ENCODE measurements around the gene LRRC61.
A peak's percentile ranks its signal among the peaks of the same experiment; 100 is the strongest.
"Not testable (repeated sequence)": the region's sequence is repeated elsewhere in the genome, so short reads cannot be mapped to it uniquely, and the experiment has no call there.

The LRRC61 gene, protein sequence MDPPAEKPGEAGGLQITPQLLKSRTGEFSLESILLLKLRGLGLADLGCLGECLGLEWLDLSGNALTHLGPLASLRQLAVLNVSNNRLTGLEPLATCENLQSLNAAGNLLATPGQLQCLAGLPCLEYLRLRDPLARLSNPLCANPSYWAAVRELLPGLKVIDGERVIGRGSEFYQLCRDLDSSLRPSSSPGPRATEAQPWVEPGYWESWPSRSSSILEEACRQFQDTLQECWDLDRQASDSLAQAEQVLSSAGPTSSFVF

DNA sequence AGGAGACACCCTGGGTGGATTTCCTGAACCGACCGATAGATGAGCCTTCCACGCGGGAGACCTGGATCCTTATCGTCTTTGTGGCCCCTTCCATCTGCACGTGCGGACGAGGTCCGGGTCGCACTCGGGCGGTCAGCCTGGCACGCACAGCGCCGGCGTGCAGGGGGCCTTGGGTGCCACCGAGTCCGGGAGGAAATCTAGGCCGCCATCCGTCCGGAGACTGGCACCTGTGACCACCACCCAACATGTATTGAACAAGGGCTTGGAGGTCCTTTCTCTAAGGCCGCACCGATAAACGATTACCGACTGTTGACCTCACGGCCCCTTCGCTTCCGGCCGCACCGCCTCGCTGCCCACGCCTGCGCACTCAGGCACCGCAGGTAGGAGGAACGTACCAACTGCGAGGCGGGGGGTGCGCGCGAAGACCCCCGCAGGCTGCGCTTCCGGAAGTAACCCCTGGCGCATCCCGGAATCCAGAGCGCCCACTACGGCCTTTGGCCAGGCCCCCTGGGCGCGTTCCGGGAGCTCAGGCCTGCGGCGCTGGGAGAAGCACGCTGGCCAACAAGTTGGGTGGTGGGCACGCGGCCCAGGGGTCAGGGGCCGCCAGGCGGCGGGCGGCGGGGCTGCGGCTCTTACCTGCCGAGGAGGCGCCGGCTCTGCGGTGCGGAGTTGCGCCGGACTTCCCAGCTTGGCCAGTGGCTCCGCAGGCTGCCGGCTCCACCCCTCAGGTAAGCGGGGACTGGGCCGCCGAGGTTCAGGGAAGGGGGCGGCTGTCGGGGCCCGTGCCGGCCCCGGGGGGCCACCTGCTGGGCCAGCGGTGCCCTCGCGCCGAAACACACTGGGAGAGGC is at the start of gene LRRC61, which contains the start of gene ACTR3C:
LRRC61 (plus strand) TSS at position 523 of the 849 bp plus-strand sequence. CDS start 13,507 bp downstream, outside the sequence.
ACTR3C (minus strand) TSS at position 713 of the 849 bp plus-strand sequence. CDS start 28,249 bp downstream, outside the sequence.
- H3K4me1 Mint-ChIP-seq, result peaks cover 19% of the 10 kb centered on the region
- TF ChIP-seq, protein P1, sequence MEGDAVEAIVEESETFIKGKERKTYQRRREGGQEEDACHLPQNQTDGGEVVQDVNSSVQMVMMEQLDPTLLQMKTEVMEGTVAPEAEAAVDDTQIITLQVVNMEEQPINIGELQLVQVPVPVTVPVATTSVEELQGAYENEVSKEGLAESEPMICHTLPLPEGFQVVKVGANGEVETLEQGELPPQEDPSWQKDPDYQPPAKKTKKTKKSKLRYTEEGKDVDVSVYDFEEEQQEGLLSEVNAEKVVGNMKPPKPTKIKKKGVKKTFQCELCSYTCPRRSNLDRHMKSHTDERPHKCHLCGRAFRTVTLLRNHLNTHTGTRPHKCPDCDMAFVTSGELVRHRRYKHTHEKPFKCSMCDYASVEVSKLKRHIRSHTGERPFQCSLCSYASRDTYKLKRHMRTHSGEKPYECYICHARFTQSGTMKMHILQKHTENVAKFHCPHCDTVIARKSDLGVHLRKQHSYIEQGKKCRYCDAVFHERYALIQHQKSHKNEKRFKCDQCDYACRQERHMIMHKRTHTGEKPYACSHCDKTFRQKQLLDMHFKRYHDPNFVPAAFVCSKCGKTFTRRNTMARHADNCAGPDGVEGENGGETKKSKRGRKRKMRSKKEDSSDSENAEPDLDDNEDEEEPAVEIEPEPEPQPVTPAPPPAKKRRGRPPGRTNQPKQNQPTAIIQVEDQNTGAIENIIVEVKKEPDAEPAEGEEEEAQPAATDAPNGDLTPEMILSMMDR (IDR thresholded peaks at IDR 0.05), result no peak
- no peak for DNase-seq
- peak within 1 kb of the TSS; percentile 97 for H3K27ac Mint-ChIP-seq
- peak within 1 kb of the TSS; percentile 63 for H3K4me3 Mint-ChIP-seq
- H3K27me3 Mint-ChIP-seq (ENCODE audit: low read depth, poor library complexity), result peaks cover 19% of the 10 kb centered on the region
- H3K9me3 Mint-ChIP-seq, result no peaks in the 10 kb centered on the region
- no peaks in the 10 kb centered on the region for H3K36me3 Mint-ChIP-seq (ENCODE audit: low read depth)

DNA sequence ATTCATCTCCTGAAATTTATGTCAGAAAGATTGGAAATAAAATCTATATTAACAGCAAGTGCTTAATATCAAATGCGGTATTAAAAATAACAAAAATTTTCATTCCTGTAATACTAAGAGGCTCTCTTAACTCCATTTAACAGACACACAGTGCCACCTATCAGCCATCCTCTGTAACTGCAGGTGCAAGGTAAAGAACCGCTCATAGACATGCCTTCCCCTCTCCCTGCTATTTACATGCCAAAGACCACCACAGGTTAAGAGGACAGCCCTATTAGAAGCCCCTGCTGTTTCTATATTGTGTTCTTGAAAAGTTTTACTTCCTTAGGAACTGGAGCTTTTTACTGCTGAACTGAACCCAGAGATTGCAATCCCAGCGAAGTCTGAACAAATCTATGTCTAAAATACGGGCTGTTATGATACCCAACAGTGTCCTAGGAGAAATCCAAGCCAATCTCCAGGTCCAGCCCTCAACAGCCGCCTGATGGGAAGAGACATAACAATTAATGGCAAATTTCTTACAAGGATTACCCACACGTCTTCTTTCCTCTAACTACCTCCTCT is 46.9 kb upstream of the LRRC61 start:
- TF ChIP-seq, protein P1 (IDR thresholded peaks at IDR 0.05), result peak; percentile 79
- H3K4me1 Mint-ChIP-seq, result peaks cover 19% of the 10 kb centered on the region

DNA sequence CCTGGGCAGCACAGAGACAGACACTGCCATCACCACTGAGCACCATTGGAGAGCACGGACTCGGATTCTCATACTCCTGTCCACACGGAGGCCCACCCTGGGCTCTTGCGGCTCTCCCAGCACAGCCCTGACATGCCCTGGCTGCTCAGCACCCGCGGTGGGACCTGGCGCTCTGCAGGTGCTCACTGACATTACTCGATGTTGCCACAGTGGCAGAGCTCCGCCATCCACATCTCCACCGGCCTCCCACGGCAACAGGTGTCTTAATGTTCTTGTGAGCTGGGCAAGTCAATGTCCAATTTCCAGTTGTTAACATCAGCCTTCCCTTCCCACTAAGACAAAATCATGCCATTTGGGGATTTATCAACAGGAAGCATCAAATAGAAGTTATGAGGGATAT is 44.8 kb upstream of the LRRC61 start:
- not testable (repeated sequence) for H3K36me3 Mint-ChIP-seq (ENCODE audit: low read depth); H3K9me3 Mint-ChIP-seq; H3K27ac Mint-ChIP-seq; H3K4me3 Mint-ChIP-seq; DNase-seq
- peaks cover 19% of the 10 kb centered on the region for H3K4me1 Mint-ChIP-seq
- H3K27me3 Mint-ChIP-seq (ENCODE audit: low read depth, poor library complexity), result peaks cover 23% of the 10 kb centered on the region

More for the DNA sequence above, 46.9 kb upstream of the LRRC61 start:
- not testable (repeated sequence) for H3K27ac Mint-ChIP-seq; H3K36me3 Mint-ChIP-seq (ENCODE audit: low read depth); H3K4me3 Mint-ChIP-seq; H3K9me3 Mint-ChIP-seq
- H3K27me3 Mint-ChIP-seq (ENCODE audit: low read depth, poor library complexity), result peaks cover 23% of the 10 kb centered on the region
- DNase-seq, result peak; percentile 35

DNA sequence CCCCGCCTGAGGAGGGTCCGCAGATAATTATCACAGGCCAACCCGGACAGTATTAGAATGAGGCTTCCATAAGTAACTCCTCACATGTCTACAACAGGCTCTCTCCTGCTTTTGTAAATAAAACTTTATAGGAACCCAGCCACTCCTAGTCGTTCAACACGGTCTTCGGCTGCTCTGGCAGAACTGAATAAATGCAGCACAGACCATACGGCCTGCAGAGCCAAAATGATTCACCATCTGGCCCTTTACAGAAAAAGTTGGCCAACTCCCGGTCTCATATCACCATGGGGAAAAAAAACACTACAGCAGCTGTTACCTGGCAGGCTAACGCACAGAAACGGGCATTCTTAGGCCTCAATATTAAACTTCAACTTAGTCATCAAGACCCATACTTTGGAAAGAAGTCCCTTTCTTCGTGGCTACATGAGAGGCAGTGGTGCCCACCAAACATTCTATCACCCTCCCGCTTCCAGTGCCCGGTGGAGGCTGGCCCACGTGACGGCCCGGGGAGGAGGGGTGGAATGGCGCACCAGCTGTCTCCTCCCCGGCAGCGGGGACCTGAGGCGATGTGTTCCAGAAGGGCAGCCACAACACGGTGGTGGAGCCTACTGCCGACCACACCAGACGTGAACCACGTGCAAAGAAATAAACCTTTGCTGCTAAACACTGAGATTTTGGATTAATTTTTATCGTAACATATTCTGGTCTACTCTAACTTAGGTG is 41.3 kb upstream of the LRRC61 start:
- DNase-seq, result not testable (repeated sequence)

DNA sequence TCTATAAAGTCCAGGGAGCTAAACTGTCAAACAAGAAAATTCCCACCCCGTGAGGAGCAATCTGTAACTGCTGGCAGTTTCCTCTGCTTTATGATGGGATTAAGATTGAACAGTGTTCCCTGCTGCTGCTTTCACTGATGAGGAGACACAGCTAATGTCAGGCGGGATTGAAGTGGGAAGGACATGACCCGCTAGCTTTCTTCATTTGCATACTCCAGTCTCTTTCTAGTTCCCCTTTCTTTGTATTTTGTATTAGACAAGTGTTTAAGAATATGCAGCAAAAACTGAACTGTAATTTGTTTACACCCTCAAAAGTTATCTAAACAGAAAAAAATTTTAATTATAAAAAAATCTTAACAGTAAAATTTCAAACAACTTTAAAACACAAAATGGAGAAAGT is 40.0 kb upstream of the LRRC61 start:
- H3K36me3 Mint-ChIP-seq (ENCODE audit: low read depth); DNase-seq; H3K4me3 Mint-ChIP-seq; H3K27ac Mint-ChIP-seq; H3K27me3 Mint-ChIP-seq (ENCODE audit: low read depth, poor library complexity); H3K9me3 Mint-ChIP-seq: not testable (repeated sequence)
- peaks cover 12% of the 10 kb centered on the region for H3K4me1 Mint-ChIP-seq

More for the DNA sequence above, 41.3 kb upstream of the LRRC61 start:
- not testable (repeated sequence) for H3K27ac Mint-ChIP-seq; H3K36me3 Mint-ChIP-seq (ENCODE audit: low read depth); H3K4me3 Mint-ChIP-seq; H3K9me3 Mint-ChIP-seq
- peaks cover 11% of the 10 kb centered on the region for H3K4me1 Mint-ChIP-seq
- peaks cover 14% of the 10 kb centered on the region for H3K27me3 Mint-ChIP-seq (ENCODE audit: low read depth, poor library complexity)

DNA sequence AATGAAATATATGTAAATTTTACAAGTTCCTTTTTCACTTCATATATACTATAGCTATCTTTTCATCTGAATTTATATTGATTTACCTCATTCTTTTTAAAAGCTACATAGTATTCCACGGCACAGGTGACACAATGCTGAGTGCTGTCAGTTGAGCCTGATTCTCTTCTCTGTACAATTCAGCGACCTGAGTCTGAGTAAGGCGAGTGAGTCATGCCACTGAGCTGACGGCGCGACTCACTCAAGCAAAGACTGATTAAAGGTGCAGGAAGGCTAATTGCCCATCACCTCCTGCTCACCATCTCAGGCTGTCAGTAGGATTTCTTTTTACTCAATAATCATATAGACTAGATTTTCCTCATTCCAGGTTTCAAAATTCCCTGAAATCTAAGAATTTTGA is 39.5 kb upstream of the LRRC61 start:
- H3K4me3 Mint-ChIP-seq; H3K9me3 Mint-ChIP-seq; DNase-seq; H3K27me3 Mint-ChIP-seq (ENCODE audit: low read depth, poor library complexity); H3K36me3 Mint-ChIP-seq (ENCODE audit: low read depth); H3K27ac Mint-ChIP-seq: not testable (repeated sequence)
- peaks cover 13% of the 10 kb centered on the region for H3K4me1 Mint-ChIP-seq

DNA sequence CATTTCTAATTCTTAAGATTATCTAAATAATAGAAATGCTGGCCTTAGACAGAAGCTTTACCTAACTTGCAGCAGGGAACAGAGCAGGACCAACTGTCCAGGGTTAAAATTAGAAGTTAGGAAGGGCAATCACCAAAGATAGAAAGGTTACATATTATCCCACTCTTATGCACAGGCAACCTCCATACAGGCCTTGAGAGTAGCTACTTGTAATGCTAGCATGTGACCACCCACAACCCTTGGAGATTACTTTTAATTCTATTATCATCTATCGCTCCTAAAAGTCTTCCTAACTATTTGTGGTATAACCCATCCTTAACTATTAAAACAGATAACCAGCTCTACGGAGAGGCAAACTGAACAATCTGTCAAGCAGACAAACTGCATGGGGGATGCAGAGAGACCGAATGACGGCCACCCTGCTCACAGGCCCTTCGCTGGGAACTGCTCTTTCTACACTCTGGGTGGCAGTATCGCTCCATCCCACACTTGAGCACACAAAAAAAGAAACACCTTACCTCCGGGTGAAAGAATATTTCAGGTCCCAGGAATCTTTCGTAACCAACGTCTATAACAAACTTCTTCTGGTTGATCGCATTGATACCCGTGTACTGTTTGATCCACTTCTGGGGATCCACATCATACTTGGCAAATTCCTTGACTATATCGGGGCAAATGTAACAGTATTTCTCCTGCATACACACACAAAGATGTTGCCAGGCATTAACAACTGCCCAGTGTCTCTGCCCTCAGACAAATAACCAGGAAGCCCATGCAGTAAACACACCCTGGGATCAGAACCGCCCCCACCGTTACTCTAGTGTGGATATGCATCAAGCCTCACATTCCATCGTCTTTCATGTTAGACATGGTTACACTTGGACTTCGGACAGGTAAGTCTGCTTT is 37.1 kb upstream of the LRRC61 start:
- not testable (repeated sequence) for H3K27ac Mint-ChIP-seq, H3K9me3 Mint-ChIP-seq
- peaks cover 17% of the 10 kb centered on the region for H3K4me1 Mint-ChIP-seq

DNA sequence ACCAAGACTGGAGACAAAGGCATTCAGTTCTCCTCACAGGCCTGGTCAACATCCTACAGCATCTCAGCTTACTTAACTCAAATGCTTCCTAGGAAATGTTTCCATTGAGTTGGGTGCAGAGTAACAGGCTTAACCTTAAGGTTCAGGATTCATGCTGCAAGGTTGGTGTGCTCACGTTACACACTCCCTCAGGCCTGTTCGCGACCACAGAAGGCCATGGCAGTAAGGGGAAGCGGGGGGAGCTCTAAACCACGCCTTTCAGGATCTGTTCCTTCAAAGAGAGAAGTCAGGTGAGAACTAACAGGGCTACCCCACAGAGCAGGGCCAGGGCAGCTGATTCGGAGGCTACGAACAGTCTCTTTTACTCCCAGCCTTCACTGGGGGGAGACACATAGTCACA is 35.3 kb upstream of the LRRC61 start:
- H3K27me3 Mint-ChIP-seq (ENCODE audit: low read depth, poor library complexity); H3K4me3 Mint-ChIP-seq; H3K9me3 Mint-ChIP-seq; H3K36me3 Mint-ChIP-seq (ENCODE audit: low read depth); H3K27ac Mint-ChIP-seq; DNase-seq: not testable (repeated sequence)
- H3K4me1 Mint-ChIP-seq, result peaks cover 17% of the 10 kb centered on the region

More for the DNA sequence above, 37.1 kb upstream of the LRRC61 start:
- TF ChIP-seq, protein P1 (IDR thresholded peaks at IDR 0.05), result peak; percentile 82
- H3K27me3 Mint-ChIP-seq (ENCODE audit: low read depth, poor library complexity); H3K4me3 Mint-ChIP-seq; H3K36me3 Mint-ChIP-seq (ENCODE audit: low read depth): not testable (repeated sequence)
- DNase-seq, result peak; percentile 18

DNA sequence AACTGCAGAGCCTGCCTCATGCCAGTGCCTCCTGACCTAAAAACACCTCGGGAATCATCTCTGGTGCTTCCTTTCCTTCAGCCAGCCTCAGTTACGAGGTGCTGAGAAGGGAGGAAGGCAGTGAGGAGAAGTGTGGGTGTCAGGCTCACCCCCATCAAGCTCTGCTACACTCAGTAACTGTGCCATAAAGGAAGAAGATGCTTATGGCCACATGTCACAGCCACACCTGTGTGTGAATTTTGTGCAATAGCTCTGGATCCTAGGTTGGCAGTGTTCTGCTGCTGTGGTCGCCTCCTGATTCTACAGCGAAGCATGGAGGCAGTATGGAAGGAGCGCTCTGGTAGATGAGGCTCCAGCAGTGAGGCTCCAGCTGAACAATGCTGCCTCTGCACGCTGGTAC is 34.3 kb upstream of the LRRC61 start:
- not testable (repeated sequence) for H3K36me3 Mint-ChIP-seq (ENCODE audit: low read depth); H3K9me3 Mint-ChIP-seq; H3K4me3 Mint-ChIP-seq; DNase-seq; H3K27me3 Mint-ChIP-seq (ENCODE audit: low read depth, poor library complexity); H3K27ac Mint-ChIP-seq
- peaks cover 17% of the 10 kb centered on the region for H3K4me1 Mint-ChIP-seq

DNA sequence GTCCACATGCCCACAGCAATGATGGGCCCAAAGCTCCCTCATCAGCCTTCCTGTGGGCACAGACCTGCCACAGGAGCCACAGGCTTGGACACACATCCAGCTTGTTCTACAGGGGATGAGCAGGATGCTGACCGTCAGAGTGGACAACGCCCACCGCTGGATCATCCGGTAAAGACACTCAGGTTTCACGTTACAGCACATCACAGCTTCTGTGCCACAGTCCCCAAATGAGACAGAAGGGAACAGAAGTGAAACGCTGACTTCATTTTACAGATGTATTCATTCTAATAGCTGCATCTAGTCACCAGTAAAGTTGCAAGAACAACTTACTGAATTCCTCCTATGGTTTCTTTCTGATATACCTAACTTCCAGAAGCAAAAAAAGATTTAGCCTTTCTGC is 32.8 kb upstream of the LRRC61 start:
- not testable (repeated sequence) for H3K27ac Mint-ChIP-seq; H3K36me3 Mint-ChIP-seq (ENCODE audit: low read depth); H3K4me3 Mint-ChIP-seq; H3K27me3 Mint-ChIP-seq (ENCODE audit: low read depth, poor library complexity); H3K9me3 Mint-ChIP-seq
- H3K4me1 Mint-ChIP-seq, result peaks cover 18% of the 10 kb centered on the region
- peak; percentile 7 for DNase-seq
